ENCODE measurements around the gene GAPDHS.

GAPDHS gene

DNA sequence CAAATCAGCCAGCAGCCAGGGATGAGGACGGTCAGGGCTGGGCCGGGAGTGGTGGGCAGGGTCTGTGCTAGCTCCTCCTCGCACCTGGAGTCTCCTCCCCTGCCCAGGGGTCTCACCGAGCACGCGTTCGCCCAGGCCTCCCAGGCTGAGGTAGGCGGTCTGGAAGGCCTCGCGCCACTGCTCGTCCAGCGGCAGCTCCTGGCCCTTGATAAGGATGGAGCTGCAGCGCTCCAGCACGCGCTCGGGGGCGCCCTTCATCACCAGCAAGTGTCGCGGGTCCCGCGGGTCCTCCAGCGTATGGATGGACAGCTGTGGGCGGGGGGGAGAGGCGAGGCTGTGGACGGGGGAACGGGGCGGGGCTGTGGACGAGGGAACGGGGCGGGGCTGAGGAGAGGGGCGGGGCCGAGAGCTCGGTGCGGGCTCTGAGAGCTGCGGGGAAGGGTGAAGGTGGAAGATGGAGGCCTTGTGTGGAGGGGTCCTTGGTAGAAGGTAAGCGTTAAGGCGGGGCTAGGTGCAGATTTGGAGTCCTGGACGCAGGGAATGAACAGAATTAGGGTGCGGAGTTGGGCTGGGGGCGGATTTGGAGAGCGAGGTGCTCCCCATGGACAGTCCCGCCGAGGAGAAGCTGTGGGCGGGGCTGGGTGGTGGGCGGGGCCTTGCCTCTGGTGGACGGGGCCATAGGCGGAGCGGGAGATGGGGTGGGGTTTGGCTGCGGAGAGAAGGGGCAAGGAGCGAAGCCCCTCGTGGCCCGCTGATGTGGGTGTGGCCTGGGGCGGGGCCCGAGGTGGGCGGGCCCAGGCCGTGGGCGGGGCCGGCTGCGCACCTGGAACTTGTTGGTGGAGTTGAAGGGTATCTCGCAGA is 24.5 kb downstream of the GAPDHS start:
- peak in 1 of 2 experiments; percentile 7 for DNase-seq (ENCODE audit: low read depth in 2 of 2)

GRCh38 chr19:35558400-35559280 is 25.4 kb downstream of the GAPDHS start:
- no peak for DNase-seq (ENCODE audit: low read depth in 2 of 2)

- no peak for DNase-seq (ENCODE audit: low read depth in 2 of 2)
Observed at GRCh38 chr19:35559281-35559659, 26.0 kb downstream of the GAPDHS start.

DNA sequence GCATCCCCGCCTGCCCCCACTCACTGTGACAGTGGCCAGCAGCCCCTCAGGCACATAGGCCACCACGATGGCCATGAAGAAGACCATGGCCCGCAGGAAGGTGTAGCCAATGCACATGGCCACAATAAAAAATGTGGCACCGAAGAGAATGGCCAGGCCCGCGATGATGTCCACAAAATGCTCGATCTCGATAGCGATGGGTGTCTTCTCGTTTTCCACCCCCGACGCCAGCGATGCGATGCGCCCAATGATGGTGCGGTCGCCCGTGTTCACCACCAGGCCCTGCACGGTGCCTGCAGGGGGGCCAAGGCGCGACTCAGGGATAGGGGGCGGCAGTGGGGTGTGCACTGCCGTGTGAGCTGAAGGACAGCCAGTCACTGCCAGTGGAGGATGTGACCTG is 26.5 kb downstream of the GAPDHS start:
- no peak for DNase-seq (ENCODE audit: low read depth in 2 of 2)

GRCh38 chr19:35560271-35560670 is 27.0 kb downstream of the GAPDHS start:
- no peak for DNase-seq (ENCODE audit: low read depth in 2 of 2)

DNA sequence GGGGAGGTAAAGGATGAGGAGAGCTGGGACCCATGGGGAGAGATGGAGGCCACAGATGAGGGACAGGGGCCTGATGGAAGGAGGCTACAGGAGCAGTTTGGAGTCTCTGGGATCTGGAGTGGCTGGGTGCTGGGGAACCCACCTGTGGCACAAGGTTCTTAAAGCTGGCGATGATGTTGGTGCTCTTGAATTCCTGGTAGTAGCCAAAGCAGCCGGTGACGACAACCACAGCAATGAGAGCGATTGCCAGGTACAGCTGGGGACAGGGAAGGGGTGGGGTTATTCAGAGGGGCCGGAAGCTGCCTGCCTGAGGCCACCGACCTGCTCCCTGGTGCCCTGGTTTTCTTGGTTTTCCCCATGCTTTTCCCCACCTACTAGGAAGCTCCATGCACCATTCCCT is 27.4 kb downstream of the GAPDHS start:
- no peak for DNase-seq (ENCODE audit: low read depth in 2 of 2)

DNA sequence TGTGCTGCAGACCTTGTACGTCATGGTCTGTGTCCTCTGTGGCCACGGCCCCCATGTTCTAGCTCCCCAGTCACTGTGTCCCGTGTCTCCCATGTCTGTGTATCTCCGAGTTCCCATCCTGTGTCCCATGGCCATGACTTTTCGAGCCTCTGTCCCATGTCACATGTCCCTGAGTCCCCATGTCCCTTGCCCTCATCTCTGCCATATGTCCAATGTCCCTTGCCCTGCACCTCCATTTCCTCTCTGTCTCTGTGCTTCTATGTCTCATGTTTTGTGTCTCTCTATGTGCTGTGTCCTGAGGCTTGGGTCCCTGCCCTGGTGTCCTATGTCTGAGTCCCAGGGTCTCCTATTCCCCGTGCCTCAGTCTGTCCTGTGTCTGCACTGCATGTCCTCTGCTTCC is 28.2 kb downstream of the GAPDHS start:
- DNase-seq (ENCODE audit: low read depth in 2 of 2), result no peak

GRCh38 chr19:35562336-35562735 is 29.1 kb downstream of the GAPDHS start:
- no peak for DNase-seq (ENCODE audit: low read depth in 2 of 2)

DNA sequence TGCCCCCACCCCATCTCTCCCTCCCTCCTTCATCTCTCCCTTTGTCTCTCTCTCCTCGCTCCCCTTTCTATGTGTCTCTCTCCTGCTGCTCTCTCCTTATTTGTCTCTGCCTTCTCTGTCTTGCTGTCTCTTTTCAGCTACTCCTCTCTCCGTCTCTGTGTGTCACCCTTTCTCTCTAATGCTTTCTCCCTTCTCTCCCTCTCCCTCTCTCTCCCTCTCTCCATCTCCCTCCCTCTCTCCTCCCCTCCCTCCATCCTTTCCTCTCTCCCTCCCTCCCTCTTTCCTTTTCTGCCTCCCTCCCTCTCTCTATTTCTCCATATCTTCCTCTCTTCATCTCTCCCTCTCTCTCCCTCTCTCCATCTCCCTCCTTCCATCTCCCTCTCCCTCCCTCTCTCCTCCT is 29.5 kb downstream of the GAPDHS start:
- DNase-seq (ENCODE audit: low read depth in 2 of 2), result no peak

DNA sequence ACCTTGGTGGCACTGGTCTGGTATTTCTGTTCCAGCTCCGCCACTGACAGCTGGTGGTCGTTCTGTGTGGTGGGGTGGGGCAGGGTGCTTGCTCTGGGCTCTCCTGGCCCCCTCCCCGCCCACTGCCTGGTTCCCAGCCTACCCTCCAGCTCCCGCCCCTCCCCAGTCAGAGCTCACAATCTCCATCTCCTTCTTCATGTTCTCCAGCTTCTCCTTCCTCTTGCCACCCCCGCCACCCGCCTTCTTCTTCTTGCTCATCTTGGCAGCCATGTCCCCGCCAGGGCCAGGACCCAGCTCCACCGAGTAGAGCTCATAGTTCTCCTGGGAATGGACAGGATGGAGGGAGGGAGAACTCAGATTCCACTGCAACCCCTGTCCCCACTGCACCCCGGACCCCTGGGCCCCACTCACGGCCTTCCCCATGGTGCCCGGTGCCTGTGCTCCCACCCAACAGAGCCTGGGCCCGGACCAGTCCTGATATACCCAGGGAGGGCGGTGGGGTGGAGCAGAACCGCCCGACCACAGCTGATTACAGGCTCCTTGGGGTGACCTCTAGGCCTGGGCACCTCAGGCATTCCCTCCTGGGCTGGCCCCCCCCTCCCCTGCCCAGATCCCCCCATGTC is 30.1 kb downstream of the GAPDHS start, which contains the start of gene ATP4A:
ATP4A (minus strand) TSS at position 452 of the 623 bp plus-strand sequence; CDS start at position 423, 29 bp downstream.
- no peak for DNase-seq (ENCODE audit: low read depth in 2 of 2)

- no peak for DNase-seq (ENCODE audit: low read depth in 2 of 2)
Observed at GRCh38 chr19:35565016-35565856, 32.0 kb downstream of the GAPDHS start.

- no peak for DNase-seq (ENCODE audit: low read depth in 2 of 2)
Observed at GRCh38 chr19:35566738-35567137, 33.5 kb downstream of the GAPDHS start.

- no peak for DNase-seq (ENCODE audit: low read depth in 2 of 2)
Observed at GRCh38 chr19:35569281-35569781, 36.1 kb downstream of the GAPDHS start.

DNA sequence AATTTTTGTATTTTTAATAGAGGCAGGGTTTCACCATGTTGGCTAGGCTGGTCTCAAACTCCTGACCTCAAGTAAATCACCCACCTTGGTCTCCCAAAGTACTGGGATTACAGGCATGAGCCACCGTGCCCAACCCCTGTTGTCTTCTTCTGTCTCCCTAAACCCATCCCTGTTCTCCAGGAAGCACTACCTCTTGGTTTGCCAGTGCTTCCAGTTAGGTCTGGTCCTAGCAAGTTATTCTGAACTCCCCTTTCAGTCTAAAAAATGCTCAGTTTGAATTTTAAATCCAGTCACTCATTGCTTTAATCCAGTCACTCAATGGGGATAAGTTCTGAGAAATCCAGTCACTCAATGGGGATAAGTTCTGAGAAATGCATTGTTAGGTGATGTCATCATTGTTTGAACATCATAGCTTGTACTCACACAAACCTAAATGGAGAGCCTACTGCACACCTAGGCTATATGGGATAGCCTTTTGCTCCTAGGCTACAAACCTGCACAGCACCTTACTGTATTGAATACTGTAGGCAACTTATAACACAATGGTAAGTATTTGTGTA is 38.2 kb downstream of the GAPDHS start:
- no peak for DNase-seq (ENCODE audit: low read depth in 2 of 2)

DNA sequence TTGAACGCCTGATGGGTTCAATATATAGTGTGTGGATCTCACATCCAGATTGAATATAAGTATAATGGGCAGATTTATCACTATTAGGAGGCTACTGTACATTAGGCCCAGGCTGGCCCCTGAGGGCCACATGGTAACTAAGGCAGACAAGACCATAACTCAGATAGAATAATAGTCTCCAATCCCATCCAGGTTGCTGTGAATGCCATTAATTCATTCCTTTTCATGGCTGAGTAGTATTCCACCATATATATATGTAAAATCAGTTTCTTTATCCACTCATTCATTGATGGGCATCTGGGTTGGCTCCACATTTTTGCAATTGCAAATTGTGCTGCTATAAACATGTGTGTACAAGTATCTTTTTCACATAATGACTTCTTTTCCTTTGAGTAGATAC is 44.7 kb downstream of the GAPDHS start:
- DNase-seq (ENCODE audit: low read depth in 2 of 2), result no peak

GRCh38 chr19:35578707-35579106 is 45.5 kb downstream of the GAPDHS start:
- no peak for DNase-seq (ENCODE audit: low read depth in 2 of 2)

DNA sequence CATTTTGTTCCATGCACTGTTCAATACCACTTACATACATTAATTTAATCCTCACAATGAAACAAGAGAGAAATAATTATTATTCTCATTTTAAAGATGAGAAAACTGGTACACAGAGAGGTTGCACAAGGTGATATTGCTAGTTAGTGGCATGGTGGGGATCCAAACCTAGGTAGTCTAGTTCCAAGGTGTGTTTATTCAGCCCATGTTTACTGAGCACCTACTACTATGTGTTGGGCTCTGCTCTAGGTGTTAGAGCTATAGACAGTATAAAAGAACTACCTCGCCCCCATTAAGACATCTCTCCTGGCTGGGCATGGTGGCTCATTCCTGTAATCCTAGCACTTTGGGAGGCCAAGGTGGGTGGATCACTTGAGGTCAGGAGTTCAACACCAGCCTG is 49.5 kb downstream of the GAPDHS start:
- DNase-seq (ENCODE audit: low read depth in 2 of 2), result no peak

DNA sequence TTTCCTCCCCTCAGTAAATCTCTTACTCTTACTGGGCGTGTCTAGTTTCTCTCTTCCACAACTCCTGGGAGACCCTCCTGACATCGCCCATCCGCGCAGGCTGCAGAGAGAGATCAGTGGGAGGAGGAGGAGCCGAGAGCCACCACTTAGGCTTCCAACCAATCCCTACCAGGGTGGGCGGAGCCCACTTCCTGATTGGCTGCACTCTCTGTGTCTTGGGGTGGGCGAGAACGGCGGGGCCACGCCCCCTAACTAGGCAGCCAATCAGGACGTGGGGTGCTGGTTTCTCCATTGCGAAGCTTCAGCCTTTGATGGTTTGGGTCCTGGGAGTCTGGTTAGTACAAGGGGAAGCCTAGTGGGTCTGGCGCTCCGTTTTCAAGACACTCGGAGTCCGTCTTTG is 52.6 kb downstream of the GAPDHS start, which contains the start of gene PMIS2:
PMIS2 (plus strand) TSS at position 326 of the 400 bp plus-strand sequence. CDS start 87 bp downstream, outside the sequence.
- no peak for DNase-seq (ENCODE audit: low read depth in 2 of 2)

DNA sequence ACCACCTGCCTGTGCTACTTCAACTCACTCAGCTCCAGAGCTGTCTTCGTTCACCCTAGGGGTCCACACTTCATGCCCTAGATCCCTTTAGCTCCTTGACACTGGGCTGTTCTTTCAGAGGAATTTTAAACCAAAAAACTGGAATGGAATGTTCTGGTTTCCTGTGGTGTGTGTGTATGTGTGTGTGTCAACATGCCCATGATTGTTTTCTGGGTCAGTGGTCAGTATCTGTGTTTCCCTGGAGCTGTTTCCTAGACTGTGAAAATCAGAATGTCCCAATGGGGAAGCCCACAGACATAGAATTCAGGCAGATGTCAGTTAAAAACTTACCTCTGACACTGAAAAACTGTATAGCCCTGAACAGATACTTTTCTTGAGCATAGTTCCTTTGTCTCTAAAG is 54.1 kb downstream of the GAPDHS start:
- no peak for DNase-seq (ENCODE audit: low read depth in 2 of 2)

GRCh38 chr19:35590875-35591274 is 57.6 kb downstream of the GAPDHS start:
- DNase-seq (ENCODE audit: low read depth in 2 of 2), result no peak

DNA sequence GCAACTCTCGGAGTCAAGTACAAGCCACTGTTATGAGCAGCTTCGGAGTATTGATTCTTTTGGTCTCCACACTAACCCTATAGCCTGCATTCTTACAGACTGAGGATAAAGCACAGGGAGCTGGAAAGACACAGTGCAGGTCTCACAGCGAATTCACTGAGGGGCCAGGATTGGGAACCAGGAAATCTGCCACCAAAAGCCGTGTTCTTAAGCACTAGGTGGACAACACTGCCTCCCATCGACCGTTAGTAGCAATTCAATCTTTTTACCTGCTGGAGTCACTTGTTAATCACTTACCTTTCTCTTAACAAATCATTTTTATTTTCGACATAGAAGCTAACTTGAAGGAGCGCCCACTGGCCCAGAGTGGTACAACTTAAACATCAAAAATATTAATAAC is 59.0 kb downstream of the GAPDHS start:
- no peak for DNase-seq (ENCODE audit: low read depth in 2 of 2)
